DND-41 (cell line): ENCODE results near the gene TEDC1.

Experiments
- EZH2 ChIP-seq: IDR thresholded peaks from 3 replicates; pipeline ENCODE4 v1.6.1; 2012; ENCODE audit warnings: borderline replicate concordance, low read depth, mild to moderate bottlenecking, moderate library complexity, low read length, inconsistent platforms; ENCODE audit not compliant: severe bottlenecking
- TF ChIP-seq, protein P1 (sequence below): IDR thresholded peaks from 2 replicates; pipeline ENCODE4 v1.5.1; 2012; ENCODE audit warnings: borderline replicate concordance, low read length, moderate library complexity, mild to moderate bottlenecking; ENCODE audit not compliant: poor library complexity, severe bottlenecking; ENCODE audit errors: extremely low read depth

DNA sequence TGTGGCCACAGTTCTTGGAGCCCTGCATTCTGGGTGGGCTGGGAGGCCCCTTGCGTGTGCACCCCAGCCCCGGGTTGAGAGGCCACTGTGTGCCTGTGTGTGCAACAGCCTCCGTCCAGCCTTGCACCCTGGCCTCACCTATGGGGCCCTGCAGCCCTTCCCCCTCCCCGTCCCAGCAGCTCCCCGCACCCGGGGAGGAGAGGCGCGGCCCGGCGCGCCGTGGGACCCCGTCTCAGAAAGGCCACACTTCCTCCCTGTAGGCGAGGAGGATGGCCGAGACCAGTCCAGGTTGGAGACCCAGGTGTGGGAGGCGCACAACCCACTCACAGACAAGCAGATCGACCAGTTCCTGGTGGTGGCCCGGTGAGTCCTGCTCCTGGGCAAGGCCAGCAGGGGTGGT is 33.0 kb upstream of the TEDC1 start:
- TF ChIP-seq, protein P1, sequence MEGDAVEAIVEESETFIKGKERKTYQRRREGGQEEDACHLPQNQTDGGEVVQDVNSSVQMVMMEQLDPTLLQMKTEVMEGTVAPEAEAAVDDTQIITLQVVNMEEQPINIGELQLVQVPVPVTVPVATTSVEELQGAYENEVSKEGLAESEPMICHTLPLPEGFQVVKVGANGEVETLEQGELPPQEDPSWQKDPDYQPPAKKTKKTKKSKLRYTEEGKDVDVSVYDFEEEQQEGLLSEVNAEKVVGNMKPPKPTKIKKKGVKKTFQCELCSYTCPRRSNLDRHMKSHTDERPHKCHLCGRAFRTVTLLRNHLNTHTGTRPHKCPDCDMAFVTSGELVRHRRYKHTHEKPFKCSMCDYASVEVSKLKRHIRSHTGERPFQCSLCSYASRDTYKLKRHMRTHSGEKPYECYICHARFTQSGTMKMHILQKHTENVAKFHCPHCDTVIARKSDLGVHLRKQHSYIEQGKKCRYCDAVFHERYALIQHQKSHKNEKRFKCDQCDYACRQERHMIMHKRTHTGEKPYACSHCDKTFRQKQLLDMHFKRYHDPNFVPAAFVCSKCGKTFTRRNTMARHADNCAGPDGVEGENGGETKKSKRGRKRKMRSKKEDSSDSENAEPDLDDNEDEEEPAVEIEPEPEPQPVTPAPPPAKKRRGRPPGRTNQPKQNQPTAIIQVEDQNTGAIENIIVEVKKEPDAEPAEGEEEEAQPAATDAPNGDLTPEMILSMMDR, result no peak
- TF ChIP-seq EZH2, result no peak
